HepG2 (cell line): ENCODE results near the gene TTBK1. TPM values are rescaled to one million over a fixed set of nuclear protein-coding genes. Genes with fewer than 3 reads are reported as not detected.

Experiments
- ARHGAP35 ChIP-seq: sonication (generic); formaldehyde crosslinking; IDR thresholded peaks from 2 replicates; pipeline ENCODE4 v1.9.0; 2022; ENCODE audit warnings: mild to moderate bottlenecking, inconsistent platforms, moderate library complexity, missing genetic modification reagents, borderline replicate concordance
- CEBPG ChIP-seq: IDR thresholded peaks from 2 replicates; pipeline ENCODE4 v1.6.1; 2016
- DNMT1 ChIP-seq: sonication (generic); formaldehyde crosslinking; IDR thresholded peaks from 2 replicates; pipeline ENCODE4 v1.5.1; 2020; ENCODE audit warnings: mild to moderate bottlenecking, missing genetic modification reagents
- NFYB ChIP-seq: sonication (generic); formaldehyde crosslinking; IDR thresholded peaks from 2 replicates; pipeline ENCODE4 v1.4.0; 2020; ENCODE audit warnings: missing genetic modification reagents
- PAX8 ChIP-seq: sonication (generic); formaldehyde crosslinking; IDR thresholded peaks from 2 replicates; pipeline ENCODE4 v1.8.0; 2022; ENCODE audit warnings: mild to moderate bottlenecking, missing genetic modification reagents, borderline replicate concordance
- POLR2G ChIP-seq: fragments of 200-400 bp; formaldehyde crosslinking; IDR thresholded peaks from 2 replicates; pipeline ENCODE4 v1.6.1; 2018; ENCODE audit warnings: mild to moderate bottlenecking, low read depth, low read length, moderate library complexity
- SATB2 ChIP-seq: sonication (generic); formaldehyde crosslinking; IDR thresholded peaks from 2 replicates; pipeline ENCODE4 v1.5.0; 2020; ENCODE audit warnings: missing genetic modification reagents
- ZNF138 ChIP-seq: sonication (generic); formaldehyde crosslinking; IDR thresholded peaks from 2 replicates; pipeline ENCODE4 v1.5.0; 2020; ENCODE audit warnings: mild to moderate bottlenecking, low read depth, missing genetic modification reagents
- ZNF350 ChIP-seq: sonication (generic); formaldehyde crosslinking; IDR thresholded peaks from 2 replicates; pipeline ENCODE4 v1.4.0; 2020; ENCODE audit warnings: mild to moderate bottlenecking, low read depth, missing genetic modification reagents, borderline replicate concordance
- ZNF367 ChIP-seq: sonication (generic); formaldehyde crosslinking; IDR thresholded peaks from 2 replicates; pipeline ENCODE4 v1.4.0; 2020; ENCODE audit warnings: missing genetic modification reagents, borderline replicate concordance
- ZNF431 ChIP-seq: sonication (generic); formaldehyde crosslinking; IDR thresholded peaks from 2 replicates; pipeline ENCODE4 v1.9.0; 2022; ENCODE audit warnings: missing genetic modification reagents, low read depth, mild to moderate bottlenecking, borderline replicate concordance
- ZNF496 ChIP-seq: sonication (generic); formaldehyde crosslinking; IDR thresholded peaks from 2 replicates; pipeline ENCODE4 v1.8.1; 2023; ENCODE audit warnings: mild to moderate bottlenecking, moderate library complexity, missing genetic modification reagents; ENCODE audit not compliant: insufficient replicate concordance
- ZNF567 ChIP-seq: sonication (generic); formaldehyde crosslinking; IDR thresholded peaks from 2 replicates; pipeline ENCODE4 v1.8.1; 2023; ENCODE audit warnings: mild to moderate bottlenecking, missing genetic modification reagents, borderline replicate concordance
- ZNF737 ChIP-seq: sonication (generic); formaldehyde crosslinking; IDR thresholded peaks from 2 replicates; pipeline ENCODE4 v1.5.0; 2020; ENCODE audit warnings: missing genetic modification reagents, mild to moderate bottlenecking, borderline replicate concordance
- ZNF766 ChIP-seq: sonication (generic); formaldehyde crosslinking; IDR thresholded peaks from 2 replicates; pipeline ENCODE4 v1.5.0; 2020; ENCODE audit warnings: missing genetic modification reagents, borderline replicate concordance
- ZNF841 ChIP-seq: sonication (generic); formaldehyde crosslinking; IDR thresholded peaks from 2 replicates; pipeline ENCODE4 v1.8.1; 2023; ENCODE audit warnings: missing genetic modification reagents, borderline replicate concordance
- polyA plus RNA-seq, 8 experiments: library from polyadenylated mRNA; depleted of rRNA in 3 of 8; stranded (reverse) in 7 of 8; unstranded in 1 of 8; fragments of >200 nt; fragmentation: Illumina TruSeq in 4 of 8; extraction: Trizol in 4 of 8; gene quantifications; 2 replicates each; pipeline versions ENCODE4 v1.2.1 to v1.2.3, GENCODE V29; 2011 to 2016; ENCODE audit warnings: low read depth in 4 of 8, missing spikeins in 1 of 8, mixed read lengths in 1 of 8; ENCODE audit not compliant: insufficient read depth in 1 of 8
- total RNA-seq, 5 experiments: library from RNA; depleted of rRNA; stranded (reverse); fragments of >200 nt; fragmentation: Illumina TruSeq; extraction: Trizol; gene quantifications; 2 replicates each; pipeline ENCODE4 v1.2.3, GENCODE V29; 2016; ENCODE audit warnings: low read depth in 1 of 5
- TF ChIP-seq, protein P1 (sequence below): sonication (generic); formaldehyde crosslinking; IDR thresholded peaks from 2 replicates; pipeline ENCODE4 v1.4.0; 2020; ENCODE audit warnings: mild to moderate bottlenecking, missing genetic modification reagents, borderline replicate concordance
- TF ChIP-seq, protein P2 (sequence below): sonication (generic); formaldehyde crosslinking; IDR thresholded peaks from 2 replicates; pipeline ENCODE4 v1.4.0; 2020; ENCODE audit warnings: missing genetic modification reagents
- TF ChIP-seq, protein P3 (sequence below): sonication (generic); formaldehyde crosslinking; IDR thresholded peaks from 2 replicates; pipeline ENCODE4 v1.4.0; 2020; ENCODE audit warnings: missing genetic modification reagents

TTBK1 gene
- total and polyA plus RNA-seq, 2 of the 13 experiments (the other 11 are each of a cell fraction or from before 2014, with no cell fraction given): 0.24 to 0.33 TPM

DNA sequence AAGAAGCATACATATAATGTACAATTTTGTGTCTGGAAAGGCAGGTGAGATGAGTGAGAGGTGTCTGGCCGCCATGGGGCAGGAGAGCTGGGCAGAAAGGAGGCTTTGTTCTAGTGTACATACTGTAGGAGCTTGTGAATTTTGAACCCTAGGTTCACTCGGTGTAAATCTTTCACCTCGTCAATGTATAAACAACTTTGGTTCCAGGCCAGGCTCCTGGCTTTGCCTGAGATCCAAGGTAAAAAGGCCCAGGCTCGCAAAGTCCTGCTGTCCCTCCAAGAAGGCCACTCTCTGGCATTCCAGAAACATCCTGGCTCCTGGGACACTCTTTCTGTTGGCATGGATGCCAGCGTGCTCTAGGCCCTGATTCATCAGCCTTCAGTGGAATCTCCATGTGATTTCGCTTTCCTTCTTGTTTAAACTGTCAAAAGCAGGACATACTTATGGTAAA is 47.6 kb downstream of the TTBK1 start (continued):
- TF ChIP-seq, protein P1, sequence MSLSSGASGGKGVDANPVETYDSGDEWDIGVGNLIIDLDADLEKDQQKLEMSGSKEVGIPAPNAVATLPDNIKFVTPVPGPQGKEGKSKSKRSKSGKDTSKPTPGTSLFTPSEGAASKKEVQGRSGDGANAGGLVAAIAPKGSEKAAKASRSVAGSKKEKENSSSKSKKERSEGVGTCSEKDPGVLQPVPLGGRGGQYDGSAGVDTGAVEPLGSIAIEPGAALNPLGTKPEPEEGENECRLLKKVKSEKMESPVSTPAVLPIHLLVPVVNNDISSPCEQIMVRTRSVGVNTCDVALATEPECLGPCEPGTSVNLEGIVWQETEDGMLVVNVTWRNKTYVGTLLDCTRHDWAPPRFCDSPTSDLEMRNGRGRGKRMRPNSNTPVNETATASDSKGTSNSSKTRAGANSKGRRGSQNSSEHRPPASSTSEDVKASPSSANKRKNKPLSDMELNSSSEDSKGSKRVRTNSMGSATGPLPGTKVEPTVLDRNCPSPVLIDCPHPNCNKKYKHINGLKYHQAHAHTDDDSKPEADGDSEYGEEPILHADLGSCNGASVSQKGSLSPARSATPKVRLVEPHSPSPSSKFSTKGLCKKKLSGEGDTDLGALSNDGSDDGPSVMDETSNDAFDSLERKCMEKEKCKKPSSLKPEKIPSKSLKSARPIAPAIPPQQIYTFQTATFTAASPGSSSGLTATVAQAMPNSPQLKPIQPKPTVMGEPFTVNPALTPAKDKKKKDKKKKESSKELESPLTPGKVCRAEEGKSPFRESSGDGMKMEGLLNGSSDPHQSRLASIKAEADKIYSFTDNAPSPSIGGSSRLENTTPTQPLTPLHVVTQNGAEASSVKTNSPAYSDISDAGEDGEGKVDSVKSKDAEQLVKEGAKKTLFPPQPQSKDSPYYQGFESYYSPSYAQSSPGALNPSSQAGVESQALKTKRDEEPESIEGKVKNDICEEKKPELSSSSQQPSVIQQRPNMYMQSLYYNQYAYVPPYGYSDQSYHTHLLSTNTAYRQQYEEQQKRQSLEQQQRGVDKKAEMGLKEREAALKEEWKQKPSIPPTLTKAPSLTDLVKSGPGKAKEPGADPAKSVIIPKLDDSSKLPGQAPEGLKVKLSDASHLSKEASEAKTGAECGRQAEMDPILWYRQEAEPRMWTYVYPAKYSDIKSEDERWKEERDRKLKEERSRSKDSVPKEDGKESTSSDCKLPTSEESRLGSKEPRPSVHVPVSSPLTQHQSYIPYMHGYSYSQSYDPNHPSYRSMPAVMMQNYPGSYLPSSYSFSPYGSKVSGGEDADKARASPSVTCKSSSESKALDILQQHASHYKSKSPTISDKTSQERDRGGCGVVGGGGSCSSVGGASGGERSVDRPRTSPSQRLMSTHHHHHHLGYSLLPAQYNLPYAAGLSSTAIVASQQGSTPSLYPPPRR (CRISPR knock-in tag): no peak; the same call in 1 of the 2 replicates
- no peak for TF ChIP-seq ZNF367 (CRISPR knock-in tag)
- TF ChIP-seq ZNF350 (CRISPR knock-in tag): 0 out of 2 replicates have a peak, but pooled peaks have one; percentile 38
- TF ChIP-seq ZNF496 (CRISPR knock-in tag): no peak
- TF ChIP-seq, protein P2, sequence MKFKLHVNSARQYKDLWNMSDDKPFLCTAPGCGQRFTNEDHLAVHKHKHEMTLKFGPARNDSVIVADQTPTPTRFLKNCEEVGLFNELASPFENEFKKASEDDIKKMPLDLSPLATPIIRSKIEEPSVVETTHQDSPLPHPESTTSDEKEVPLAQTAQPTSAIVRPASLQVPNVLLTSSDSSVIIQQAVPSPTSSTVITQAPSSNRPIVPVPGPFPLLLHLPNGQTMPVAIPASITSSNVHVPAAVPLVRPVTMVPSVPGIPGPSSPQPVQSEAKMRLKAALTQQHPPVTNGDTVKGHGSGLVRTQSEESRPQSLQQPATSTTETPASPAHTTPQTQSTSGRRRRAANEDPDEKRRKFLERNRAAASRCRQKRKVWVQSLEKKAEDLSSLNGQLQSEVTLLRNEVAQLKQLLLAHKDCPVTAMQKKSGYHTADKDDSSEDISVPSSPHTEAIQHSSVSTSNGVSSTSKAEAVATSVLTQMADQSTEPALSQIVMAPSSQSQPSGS (CRISPR knock-in tag): peak; percentile 21; the same call in 1 of the 2 replicates
- TF ChIP-seq ZNF431 (CRISPR knock-in tag): no peak; the same call in 1 of the 2 replicates
- no peak for TF ChIP-seq PAX8 (CRISPR knock-in tag)
- no peak; the same call in 1 of the 2 replicates for TF ChIP-seq ARHGAP35
- TF ChIP-seq ZNF737 (CRISPR knock-in tag): no peak
- TF ChIP-seq POLR2G: peak; percentile 59
- peak; percentile 78; the same call in 1 of the 2 replicates for TF ChIP-seq ZNF766 (CRISPR knock-in tag)
- no peak for TF ChIP-seq DNMT1 (CRISPR knock-in tag)
- TF ChIP-seq ZNF138 (CRISPR knock-in tag): no peak
- no peak for TF ChIP-seq ZNF841 (CRISPR knock-in tag)
- no peak for TF ChIP-seq CEBPG
- TF ChIP-seq SATB2 (CRISPR knock-in tag): no peak
- TF ChIP-seq NFYB: peak; percentile 9; the same call in 1 of the 2 replicates
- TF ChIP-seq, protein P3, sequence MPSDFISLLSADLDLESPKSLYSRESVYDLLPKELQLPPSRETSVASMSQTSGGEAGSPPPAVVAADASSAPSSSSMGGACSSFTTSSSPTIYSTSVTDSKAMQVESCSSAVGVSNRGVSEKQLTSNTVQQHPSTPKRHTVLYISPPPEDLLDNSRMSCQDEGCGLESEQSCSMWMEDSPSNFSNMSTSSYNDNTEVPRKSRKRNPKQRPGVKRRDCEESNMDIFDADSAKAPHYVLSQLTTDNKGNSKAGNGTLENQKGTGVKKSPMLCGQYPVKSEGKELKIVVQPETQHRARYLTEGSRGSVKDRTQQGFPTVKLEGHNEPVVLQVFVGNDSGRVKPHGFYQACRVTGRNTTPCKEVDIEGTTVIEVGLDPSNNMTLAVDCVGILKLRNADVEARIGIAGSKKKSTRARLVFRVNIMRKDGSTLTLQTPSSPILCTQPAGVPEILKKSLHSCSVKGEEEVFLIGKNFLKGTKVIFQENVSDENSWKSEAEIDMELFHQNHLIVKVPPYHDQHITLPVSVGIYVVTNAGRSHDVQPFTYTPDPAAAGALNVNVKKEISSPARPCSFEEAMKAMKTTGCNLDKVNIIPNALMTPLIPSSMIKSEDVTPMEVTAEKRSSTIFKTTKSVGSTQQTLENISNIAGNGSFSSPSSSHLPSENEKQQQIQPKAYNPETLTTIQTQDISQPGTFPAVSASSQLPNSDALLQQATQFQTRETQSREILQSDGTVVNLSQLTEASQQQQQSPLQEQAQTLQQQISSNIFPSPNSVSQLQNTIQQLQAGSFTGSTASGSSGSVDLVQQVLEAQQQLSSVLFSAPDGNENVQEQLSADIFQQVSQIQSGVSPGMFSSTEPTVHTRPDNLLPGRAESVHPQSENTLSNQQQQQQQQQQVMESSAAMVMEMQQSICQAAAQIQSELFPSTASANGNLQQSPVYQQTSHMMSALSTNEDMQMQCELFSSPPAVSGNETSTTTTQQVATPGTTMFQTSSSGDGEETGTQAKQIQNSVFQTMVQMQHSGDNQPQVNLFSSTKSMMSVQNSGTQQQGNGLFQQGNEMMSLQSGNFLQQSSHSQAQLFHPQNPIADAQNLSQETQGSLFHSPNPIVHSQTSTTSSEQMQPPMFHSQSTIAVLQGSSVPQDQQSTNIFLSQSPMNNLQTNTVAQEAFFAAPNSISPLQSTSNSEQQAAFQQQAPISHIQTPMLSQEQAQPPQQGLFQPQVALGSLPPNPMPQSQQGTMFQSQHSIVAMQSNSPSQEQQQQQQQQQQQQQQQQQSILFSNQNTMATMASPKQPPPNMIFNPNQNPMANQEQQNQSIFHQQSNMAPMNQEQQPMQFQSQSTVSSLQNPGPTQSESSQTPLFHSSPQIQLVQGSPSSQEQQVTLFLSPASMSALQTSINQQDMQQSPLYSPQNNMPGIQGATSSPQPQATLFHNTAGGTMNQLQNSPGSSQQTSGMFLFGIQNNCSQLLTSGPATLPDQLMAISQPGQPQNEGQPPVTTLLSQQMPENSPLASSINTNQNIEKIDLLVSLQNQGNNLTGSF (CRISPR knock-in tag): no peak
- TF ChIP-seq ZNF567: no peak
